WTC11 (cell line): Measurements from ENCODE around the gene MYPN. TPM values are rescaled to one million over a fixed set of nuclear protein-coding genes. Genes with fewer than 3 reads are reported as not detected.

Experiments used
- ATAC-seq: fragments of 200-7000 bp; cut with Tn5 transposase; 2 replicates; pipeline ENCODE4 v1.10.0; 2021; ENCODE audit warnings: mild to moderate bottlenecking, moderate library complexity
- CTCF ChIA-PET: fragments of 300-600 bp; sonication (Branson Sonifier 250); formaldehyde crosslinking; loops from one replicate; lab custom pipeline; 2021; ENCODE audit warnings: antibody characterized with exemption; lab: Charles Lee
- POLR2A ChIA-PET: fragments of 350-600 bp; sonication (Branson Sonifier 250); formaldehyde crosslinking; loops from one replicate; lab custom pipeline; 2021; ENCODE audit warnings: antibody characterized with exemption; lab: Charles Lee
- DNase-seq: peaks from one replicate; pipeline ENCODE4 v3.0.0; 2021; ENCODE audit warnings: low spot score
- H3K27ac Mint-ChIP-seq: 2 replicates; pipeline ENCODE4 v1.8.0; 2021; ENCODE audit warnings: mixed read lengths
- H3K27me3 Mint-ChIP-seq: 2 replicates; pipeline ENCODE4 v1.8.0; 2021; ENCODE audit warnings: low read depth, mild to moderate bottlenecking, moderate library complexity, mixed read lengths
- H3K36me3 Mint-ChIP-seq: 2 replicates; pipeline ENCODE4 v1.8.0; 2021; ENCODE audit warnings: mixed read lengths
- H3K4me1 Mint-ChIP-seq: 2 replicates; pipeline ENCODE4 v1.8.0; 2022; ENCODE audit warnings: mixed read lengths
- H3K4me3 Mint-ChIP-seq: 2 replicates; pipeline ENCODE4 v1.8.0; 2021; ENCODE audit warnings: mild to moderate bottlenecking, moderate library complexity, mixed read lengths
- H3K9me3 Mint-ChIP-seq: 2 replicates; pipeline ENCODE4 v1.8.0; 2021; ENCODE audit warnings: mixed read lengths
- FOXK1 ChIP-seq: sonication (generic); formaldehyde crosslinking; IDR thresholded peaks from 2 replicates; pipeline ENCODE4 v1.8.0; 2022; ENCODE audit warnings: mild to moderate bottlenecking, moderate library complexity, missing genetic modification reagents
- FOXP1 ChIP-seq: sonication (generic); formaldehyde crosslinking; IDR thresholded peaks from 2 replicates; pipeline ENCODE4 v1.8.0; 2022; ENCODE audit warnings: missing genetic modification reagents, mild to moderate bottlenecking, moderate library complexity, borderline replicate concordance
- GABPB1 ChIP-seq: sonication (generic); formaldehyde crosslinking; IDR thresholded peaks from 2 replicates; pipeline ENCODE4 v1.8.1; 2023; ENCODE audit warnings: mild to moderate bottlenecking, missing genetic modification reagents
- IRF2 ChIP-seq: sonication (generic); formaldehyde crosslinking; IDR thresholded peaks from 2 replicates; pipeline ENCODE4 v1.8.0; 2022; ENCODE audit warnings: low read depth, missing genetic modification reagents, borderline replicate concordance
- NR1H2 ChIP-seq: sonication (generic); formaldehyde crosslinking; IDR thresholded peaks from 2 replicates; pipeline ENCODE4 v1.9.0; 2021; ENCODE audit warnings: mild to moderate bottlenecking, moderate library complexity, missing genetic modification reagents
- OVOL2 ChIP-seq: fragments of 250-450 bp; sonication (Bioruptor Pico); IDR thresholded peaks from 2 replicates; pipeline ENCODE4 v1.9.0; 2021; ENCODE audit warnings: mild to moderate bottlenecking, borderline replicate concordance
- ZNF317 ChIP-seq: sonication (generic); formaldehyde crosslinking; IDR thresholded peaks from 2 replicates; pipeline ENCODE4 v1.8.1; 2023; ENCODE audit warnings: low read depth, mild to moderate bottlenecking, moderate library complexity, missing genetic modification reagents, borderline replicate concordance
- ZNF423 ChIP-seq: fragments of 250-450 bp; sonication (Bioruptor Pico); IDR thresholded peaks from 2 replicates; pipeline ENCODE4 v2.1.2; 2022; ENCODE audit warnings: mild to moderate bottlenecking, moderate library complexity
- ZNF671 ChIP-seq: fragments of 250-450 bp; sonication (Bioruptor Pico); IDR thresholded peaks from 2 replicates; pipeline ENCODE4 v1.8.0; 2021; ENCODE audit warnings: mild to moderate bottlenecking
- total RNA-seq: library from RNA; stranded (reverse); gene quantifications from 3 replicates; pipeline ENCODE4 v1.2.3, GENCODE V29; 2021
- TF ChIP-seq, protein P1 (sequence below): sonication (generic); formaldehyde crosslinking; IDR thresholded peaks from 2 replicates; pipeline ENCODE4 v1.8.1; 2022; ENCODE audit warnings: mild to moderate bottlenecking, moderate library complexity, missing genetic modification reagents
- TF ChIP-seq, protein P2 (sequence below): sonication (generic); formaldehyde crosslinking; IDR thresholded peaks from 2 replicates; pipeline ENCODE4 v1.8.0; 2022; ENCODE audit warnings: mild to moderate bottlenecking, missing genetic modification reagents
- TF ChIP-seq, protein P3 (sequence below): sonication (generic); formaldehyde crosslinking; IDR thresholded peaks from 2 replicates; pipeline ENCODE4 v1.8.1; 2023; ENCODE audit warnings: mild to moderate bottlenecking, moderate library complexity, missing genetic modification reagents
- TF ChIP-seq, protein P4 (sequence below): sonication (generic); formaldehyde crosslinking; IDR thresholded peaks from 2 replicates; pipeline ENCODE4 v1.8.0; 2022; ENCODE audit warnings: missing genetic modification reagents
- TF ChIP-seq, protein P5 (sequence below): fragments of 250-450 bp; sonication (Bioruptor Pico); IDR thresholded peaks from 2 replicates; pipeline ENCODE4 v2.1.2; 2022; ENCODE audit warnings: mild to moderate bottlenecking, moderate library complexity

Gene MYPN
- total RNA-seq, 1 experiment from 2014 or later = not detected

DNA sequence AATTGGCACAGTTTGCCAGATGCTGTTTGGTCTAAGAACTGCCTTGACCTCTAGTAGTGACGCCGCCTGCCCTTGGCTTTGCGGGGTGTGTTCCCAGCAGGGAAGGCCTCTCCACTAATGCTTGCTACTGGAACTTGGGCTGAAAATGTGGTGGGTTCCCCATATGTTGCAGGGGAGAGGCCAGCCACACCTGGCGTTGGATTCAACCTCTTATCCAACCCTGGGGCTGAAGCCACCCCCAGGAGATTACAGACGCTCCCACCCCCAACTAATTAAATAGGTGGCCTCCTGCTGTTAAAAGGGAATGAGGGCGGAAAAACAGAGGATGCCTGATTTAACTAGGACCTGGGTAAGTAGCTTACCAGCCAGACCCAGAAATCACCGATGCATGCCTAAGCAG lies 141.9 kb downstream of the MYPN start:
- peaks cover 18% of the 10 kb centered on the region for H3K4me1 Mint-ChIP-seq
- no peaks in the 10 kb centered on the region for H3K36me3 Mint-ChIP-seq
- no peak overlapping the region for H3K4me3 Mint-ChIP-seq
- ATAC-seq = peak; percentile 86
- no peaks in the 10 kb centered on the region for H3K9me3 Mint-ChIP-seq
- H3K27me3 Mint-ChIP-seq = peaks cover 91% of the 10 kb centered on the region
- no peak overlapping the region for H3K27ac Mint-ChIP-seq
- TF ChIP-seq ZNF423 (CRISPR knock-in tag) (no peak), ZNF317 (CRISPR knock-in tag) (no peak)
- DNase-seq = peak; percentile 27
- CTCF ChIA-PET = interaction anchor here (2.7 kb wide), 1 partner anchor 38 kb away, joined by 12 read pairs; no protein-coding TSS in a partner anchor
- POLR2A ChIA-PET = interaction anchor here (0.6 kb wide), 1 partner anchor 82 kb away, joined by 4 read pairs; the partner anchor contains the start of gene PBLD

DNA sequence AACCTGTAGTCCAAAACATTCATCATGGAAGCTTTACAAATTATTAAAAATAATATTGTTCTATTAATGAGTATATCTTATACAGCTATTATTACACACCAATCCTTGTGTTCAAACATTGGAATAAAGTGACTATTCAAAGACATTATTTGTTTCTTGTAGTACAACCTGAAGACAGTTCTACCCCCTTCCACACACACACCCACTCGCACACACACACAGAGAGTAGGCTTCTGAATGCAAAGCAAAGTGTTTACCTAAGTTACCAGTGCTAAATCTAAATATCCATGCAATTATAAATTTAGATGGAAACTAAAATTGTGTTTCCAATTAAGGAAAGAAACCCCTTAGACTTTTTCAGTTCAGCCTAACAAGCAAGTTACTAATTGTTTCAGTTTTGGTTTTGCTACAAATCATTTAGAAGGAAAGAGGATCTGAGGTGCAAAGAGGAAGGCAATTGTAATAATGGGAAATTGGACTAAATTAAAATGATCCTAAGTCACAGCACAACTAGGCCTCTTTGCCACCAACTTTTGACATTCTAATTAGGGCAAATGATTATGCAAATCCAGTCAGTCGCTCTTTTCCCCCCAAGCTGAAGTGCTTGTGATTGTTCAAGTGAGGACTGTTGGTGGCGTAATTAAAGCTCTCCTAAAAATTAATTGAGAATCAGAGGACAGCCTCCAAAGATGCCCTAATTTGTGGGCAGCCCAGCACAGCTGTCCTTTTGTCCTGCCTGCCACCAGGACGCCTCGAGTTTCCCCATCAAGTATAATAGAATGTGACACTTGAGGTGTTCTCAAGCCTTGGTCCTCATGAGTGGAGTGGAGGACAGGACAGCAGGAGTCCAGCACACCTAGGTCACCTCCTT lies 142.6 kb downstream of the MYPN start:
- DNase-seq (no peak), ATAC-seq (no peak)
- Mint-ChIP-seq H3K4me1 (peaks cover 18% of the 10 kb centered on the region), H3K27me3 (peaks cover 94% of the 10 kb centered on the region), H3K9me3 (no peaks in the 10 kb centered on the region), H3K27ac (no peak overlapping the region), H3K36me3 (no peaks in the 10 kb centered on the region), H3K4me3 (no peak overlapping the region)
- CTCF ChIA-PET = interaction anchor here (1.6 to 2.7 kb wide), 2 partner anchors 39 to 97 kb away, joined by 7 to 12 read pairs; no protein-coding TSS in a partner anchor
- TF ChIP-seq, protein P1, sequence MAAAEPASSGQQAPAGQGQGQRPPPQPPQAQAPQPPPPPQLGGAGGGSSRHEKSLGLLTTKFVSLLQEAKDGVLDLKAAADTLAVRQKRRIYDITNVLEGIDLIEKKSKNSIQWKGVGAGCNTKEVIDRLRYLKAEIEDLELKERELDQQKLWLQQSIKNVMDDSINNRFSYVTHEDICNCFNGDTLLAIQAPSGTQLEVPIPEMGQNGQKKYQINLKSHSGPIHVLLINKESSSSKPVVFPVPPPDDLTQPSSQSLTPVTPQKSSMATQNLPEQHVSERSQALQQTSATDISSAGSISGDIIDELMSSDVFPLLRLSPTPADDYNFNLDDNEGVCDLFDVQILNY (CRISPR knock-in tag) = no peak
- TF ChIP-seq IRF2 (CRISPR knock-in tag) = no peak
- no peak for TF ChIP-seq FOXK1 (CRISPR knock-in tag)
- no peak for TF ChIP-seq OVOL2 (CRISPR knock-in tag)
- POLR2A ChIA-PET = no interaction called here

DNA sequence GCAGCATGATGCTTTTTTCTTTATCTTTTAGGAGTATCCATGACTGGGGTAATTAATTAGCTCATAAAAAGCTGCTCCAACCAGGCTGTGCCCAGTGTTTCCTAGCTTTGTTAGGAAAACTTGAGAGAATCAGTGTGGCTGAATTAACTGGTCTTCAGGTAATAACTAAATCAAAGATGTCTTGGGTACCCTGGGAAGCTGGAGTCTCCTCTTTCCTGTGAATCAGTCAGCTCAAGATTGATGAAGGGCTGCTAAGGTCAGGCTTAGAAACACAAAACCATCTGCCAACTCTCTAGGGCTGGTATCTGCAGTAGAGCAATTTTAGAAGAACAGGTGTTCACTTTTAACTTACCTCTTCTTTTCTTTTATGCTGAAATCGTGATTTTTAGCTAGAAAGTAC lies 144.1 kb downstream of the MYPN start:
- peaks cover 18% of the 10 kb centered on the region for H3K4me1 Mint-ChIP-seq
- no peaks in the 10 kb centered on the region for H3K36me3 Mint-ChIP-seq
- CTCF ChIA-PET = interaction anchor here (0.5 to 1.6 kb wide), 4 partner anchors 41 to 301 kb away, joined by 3 to 7 read pairs (median 4); no protein-coding TSS in a partner anchor
- no peak for DNase-seq
- H3K4me3 Mint-ChIP-seq = no peak overlapping the region
- no peak for TF ChIP-seq ZNF671 (CRISPR knock-in tag)
- TF ChIP-seq, protein P2, sequence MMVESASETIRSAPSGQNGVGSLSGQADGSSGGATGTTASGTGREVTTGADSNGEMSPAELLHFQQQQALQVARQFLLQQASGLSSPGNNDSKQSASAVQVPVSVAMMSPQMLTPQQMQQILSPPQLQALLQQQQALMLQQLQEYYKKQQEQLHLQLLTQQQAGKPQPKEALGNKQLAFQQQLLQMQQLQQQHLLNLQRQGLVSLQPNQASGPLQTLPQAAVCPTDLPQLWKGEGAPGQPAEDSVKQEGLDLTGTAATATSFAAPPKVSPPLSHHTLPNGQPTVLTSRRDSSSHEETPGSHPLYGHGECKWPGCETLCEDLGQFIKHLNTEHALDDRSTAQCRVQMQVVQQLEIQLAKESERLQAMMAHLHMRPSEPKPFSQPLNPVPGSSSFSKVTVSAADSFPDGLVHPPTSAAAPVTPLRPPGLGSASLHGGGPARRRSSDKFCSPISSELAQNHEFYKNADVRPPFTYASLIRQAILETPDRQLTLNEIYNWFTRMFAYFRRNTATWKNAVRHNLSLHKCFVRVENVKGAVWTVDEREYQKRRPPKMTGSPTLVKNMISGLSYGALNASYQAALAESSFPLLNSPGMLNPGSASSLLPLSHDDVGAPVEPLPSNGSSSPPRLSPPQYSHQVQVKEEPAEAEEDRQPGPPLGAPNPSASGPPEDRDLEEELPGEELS (CRISPR knock-in tag) = no peak
- no peak for TF ChIP-seq ZNF317 (CRISPR knock-in tag)
- TF ChIP-seq, protein P3, sequence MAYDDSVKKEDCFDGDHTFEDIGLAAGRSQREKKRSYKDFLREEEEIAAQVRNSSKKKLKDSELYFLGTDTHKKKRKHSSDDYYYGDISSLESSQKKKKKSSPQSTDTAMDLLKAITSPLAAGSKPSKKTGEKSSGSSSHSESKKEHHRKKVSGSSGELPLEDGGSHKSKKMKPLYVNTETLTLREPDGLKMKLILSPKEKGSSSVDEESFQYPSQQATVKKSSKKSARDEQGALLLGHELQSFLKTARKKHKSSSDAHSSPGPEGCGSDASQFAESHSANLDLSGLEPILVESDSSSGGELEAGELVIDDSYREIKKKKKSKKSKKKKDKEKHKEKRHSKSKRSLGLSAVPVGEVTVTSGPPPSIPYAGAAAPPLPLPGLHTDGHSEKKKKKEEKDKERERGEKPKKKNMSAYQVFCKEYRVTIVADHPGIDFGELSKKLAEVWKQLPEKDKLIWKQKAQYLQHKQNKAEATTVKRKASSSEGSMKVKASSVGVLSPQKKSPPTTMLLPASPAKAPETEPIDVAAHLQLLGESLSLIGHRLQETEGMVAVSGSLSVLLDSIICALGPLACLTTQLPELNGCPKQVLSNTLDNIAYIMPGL = no peak
- no peak overlapping the region for H3K27ac Mint-ChIP-seq
- POLR2A ChIA-PET = no interaction called here
- peaks cover 88% of the 10 kb centered on the region for H3K27me3 Mint-ChIP-seq
- no peaks in the 10 kb centered on the region for H3K9me3 Mint-ChIP-seq
- ATAC-seq = no peak

DNA sequence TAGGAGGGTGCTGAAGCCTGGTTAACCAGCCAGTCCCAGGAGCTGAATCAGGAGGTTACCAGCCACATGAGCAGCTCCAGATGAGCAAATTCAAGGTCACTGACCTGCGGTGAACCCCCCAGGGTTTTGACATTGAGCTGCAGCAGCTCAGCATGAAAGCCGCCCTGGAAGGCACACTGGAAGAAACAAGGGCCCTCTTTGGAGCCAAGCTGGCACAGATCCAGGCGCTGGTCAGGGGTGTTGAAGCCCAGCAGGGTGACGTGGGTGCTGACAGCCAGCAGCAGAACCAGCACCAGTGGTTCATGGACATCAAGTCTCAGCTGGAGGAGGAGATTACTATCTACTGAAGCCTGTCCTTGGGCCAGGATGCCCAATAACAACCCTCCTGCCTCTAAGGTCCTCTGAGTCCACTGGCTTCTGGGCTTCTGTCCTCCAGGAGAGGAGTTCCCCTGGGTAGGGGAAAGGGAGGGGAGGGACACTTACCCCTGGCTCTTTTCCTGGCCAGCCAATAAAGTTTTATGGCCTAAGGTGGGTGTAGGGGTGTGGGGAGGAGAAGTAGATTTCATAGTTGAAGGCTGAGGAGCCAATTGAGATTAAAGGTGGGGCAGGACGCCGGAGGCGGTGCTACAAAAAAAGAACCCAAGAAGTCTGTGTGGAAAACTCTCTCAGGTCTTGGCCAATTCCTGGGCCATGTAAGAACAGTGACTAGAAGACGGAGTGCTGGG lies 152.0 kb downstream of the MYPN start:
- Mint-ChIP-seq H3K4me3 (no peak overlapping the region), H3K27me3 (peaks cover 23% of the 10 kb centered on the region), H3K9me3 (peaks cover 17% of the 10 kb centered on the region), H3K27ac (no peak overlapping the region), H3K4me1 (peaks cover 2% of the 10 kb centered on the region), H3K36me3 (peaks cover 8% of the 10 kb centered on the region; the same call in 1 of the 2 replicates)
- DNase-seq = no peak
- POLR2A ChIA-PET = no interaction called here
- CTCF ChIA-PET = no interaction called here
- no peak for ATAC-seq
- TF ChIP-seq, protein P4, sequence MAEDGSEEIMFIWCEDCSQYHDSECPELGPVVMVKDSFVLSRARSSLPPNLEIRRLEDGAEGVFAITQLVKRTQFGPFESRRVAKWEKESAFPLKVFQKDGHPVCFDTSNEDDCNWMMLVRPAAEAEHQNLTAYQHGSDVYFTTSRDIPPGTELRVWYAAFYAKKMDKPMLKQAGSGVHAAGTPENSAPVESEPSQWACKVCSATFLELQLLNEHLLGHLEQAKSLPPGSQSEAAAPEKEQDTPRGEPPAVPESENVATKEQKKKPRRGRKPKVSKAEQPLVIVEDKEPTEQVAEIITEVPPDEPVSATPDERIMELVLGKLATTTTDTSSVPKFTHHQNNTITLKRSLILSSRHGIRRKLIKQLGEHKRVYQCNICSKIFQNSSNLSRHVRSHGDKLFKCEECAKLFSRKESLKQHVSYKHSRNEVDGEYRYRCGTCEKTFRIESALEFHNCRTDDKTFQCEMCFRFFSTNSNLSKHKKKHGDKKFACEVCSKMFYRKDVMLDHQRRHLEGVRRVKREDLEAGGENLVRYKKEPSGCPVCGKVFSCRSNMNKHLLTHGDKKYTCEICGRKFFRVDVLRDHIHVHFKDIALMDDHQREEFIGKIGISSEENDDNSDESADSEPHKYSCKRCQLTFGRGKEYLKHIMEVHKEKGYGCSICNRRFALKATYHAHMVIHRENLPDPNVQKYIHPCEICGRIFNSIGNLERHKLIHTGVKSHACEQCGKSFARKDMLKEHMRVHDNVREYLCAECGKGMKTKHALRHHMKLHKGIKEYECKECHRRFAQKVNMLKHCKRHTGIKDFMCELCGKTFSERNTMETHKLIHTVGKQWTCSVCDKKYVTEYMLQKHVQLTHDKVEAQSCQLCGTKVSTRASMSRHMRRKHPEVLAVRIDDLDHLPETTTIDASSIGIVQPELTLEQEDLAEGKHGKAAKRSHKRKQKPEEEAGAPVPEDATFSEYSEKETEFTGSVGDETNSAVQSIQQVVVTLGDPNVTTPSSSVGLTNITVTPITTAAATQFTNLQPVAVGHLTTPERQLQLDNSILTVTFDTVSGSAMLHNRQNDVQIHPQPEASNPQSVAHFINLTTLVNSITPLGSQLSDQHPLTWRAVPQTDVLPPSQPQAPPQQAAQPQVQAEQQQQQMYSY = no peak
- TF ChIP-seq NR1H2 (CRISPR knock-in tag) (no peak), GABPB1 (no peak), FOXP1 (no peak)
- TF ChIP-seq, protein P5, sequence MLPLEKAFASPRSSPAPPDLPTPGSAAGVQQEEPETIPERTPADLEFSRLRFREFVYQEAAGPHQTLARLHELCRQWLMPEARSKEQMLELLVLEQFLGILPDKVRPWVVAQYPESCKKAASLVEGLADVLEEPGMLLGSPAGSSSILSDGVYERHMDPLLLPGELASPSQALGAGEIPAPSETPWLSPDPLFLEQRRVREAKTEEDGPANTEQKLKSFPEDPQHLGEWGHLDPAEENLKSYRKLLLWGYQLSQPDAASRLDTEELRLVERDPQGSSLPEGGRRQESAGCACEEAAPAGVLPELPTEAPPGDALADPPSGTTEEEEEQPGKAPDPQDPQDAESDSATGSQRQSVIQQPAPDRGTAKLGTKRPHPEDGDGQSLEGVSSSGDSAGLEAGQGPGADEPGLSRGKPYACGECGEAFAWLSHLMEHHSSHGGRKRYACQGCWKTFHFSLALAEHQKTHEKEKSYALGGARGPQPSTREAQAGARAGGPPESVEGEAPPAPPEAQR (CRISPR knock-in tag) = no peak
